ENCODE data around the gene MTARC1.

MTARC1 gene

DNA sequence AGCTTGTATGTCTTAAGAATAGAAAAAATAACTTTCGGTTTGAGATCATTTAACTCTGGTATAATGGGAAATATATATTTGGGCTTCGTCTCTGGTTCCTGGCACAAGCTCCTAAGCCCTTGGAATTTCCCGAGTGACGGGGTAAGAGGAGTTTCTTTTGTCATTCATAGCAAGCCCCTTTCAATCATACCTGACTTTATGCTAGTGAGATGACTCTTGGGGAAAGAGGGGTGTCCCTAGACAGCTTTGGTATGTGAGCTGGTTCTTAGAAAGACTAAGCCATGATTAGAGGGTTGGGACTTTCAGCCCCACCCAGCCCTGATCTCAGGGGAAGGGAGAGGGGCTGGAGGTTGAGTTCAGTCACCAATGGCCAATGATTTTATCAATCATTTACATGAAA, 13.9 kb upstream of the MTARC1 start:
- no peak for DNase-seq

DNA sequence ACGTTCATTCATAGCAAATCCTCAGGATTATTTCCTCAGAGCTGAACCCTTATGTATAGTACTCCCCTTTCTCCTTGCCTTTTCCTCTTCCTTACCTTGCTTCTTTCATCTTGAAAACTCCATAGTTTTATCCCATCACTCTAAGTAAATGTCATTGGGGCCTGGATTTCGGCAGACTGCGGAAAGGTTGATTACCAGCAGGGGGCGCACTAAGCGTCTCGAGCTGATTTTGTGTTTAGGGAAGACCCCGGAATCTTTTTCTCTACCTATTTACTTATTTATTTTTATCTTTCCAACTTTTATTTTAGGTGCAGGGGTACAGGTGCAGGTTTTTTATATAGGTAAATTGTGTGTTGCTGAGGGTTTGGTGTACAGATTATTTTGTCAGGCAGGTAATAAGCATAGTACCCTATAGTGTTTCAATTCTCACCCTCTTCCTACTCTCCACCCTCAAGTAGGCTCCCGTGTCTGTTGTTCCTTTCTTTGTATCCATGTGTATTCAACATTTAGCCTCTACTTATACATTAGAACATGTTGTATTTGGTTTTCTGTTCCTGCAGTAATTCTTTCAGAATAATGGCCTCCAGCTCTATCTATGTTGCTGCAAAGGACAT, 11.4 kb upstream of the MTARC1 start:
- peak; percentile 56 for DNase-seq

DNA sequence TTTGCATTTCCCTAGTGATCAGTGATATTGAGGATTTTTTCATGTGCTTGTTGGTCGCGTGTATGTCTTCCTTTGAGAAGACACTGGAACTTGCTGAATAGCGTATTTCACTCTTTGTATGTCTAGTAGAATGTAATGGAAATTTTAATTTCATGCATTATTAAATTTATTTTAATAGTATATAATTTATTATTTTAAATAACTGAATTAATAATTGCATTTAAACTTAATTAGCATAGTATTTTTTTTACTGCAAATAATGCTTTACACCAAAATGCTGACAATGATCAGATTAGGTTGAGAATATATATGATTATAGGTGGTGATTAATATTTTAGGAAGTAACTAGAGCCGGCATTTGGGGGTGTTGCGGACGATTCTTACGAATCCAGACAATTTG, 10.5 kb upstream of the MTARC1 start:
- no peak for DNase-seq

DNA sequence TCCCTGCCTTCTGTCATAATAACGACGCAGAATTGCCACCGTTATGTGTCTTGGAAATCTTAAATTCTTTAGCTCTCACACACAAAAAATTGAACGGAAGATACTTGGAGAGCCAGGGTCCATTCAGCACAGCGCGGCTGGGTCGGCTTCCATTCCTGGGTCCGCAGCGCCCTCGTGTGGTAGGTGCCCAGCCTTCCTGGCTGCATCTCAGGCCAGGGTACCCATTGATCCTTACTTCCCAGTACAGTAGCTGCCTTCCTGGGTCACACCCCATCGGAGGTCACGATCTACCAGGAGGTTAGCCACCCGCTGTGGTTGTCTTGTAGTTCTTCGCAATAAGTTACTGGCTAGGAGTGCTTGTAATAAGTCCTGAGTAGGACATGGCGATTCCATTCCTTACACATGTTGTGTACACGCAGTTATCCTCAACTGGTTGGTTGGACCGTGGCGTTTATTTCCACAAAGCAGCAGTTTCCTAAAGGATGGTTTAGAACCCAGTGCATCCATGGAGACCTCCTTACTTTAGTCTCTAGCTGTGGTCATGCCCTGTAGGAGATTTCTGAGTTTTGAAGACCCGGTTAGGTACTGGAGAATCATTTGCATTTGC, 9.9 kb upstream of the MTARC1 start:
- DNase-seq = peak; percentile 83

DNA sequence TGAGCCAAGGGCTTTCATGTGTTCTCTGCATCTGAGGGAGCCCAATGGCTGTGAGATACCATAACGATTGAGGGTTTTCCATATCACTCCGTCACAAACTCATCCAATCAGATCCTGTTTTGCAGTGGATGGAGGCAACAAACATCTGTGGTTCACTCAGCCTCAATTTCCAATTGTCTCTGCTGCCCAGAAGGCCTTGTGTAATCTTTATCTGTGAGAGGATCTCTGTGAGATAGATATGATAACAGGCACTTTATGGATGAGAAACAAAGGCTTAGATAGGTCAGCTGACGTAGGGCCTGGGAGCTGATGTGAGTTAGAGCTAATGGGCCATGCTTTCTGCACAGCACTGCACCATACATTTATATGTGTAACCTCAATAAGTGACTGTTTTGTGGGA, 3.3 kb upstream of the MTARC1 start:
- no peak for DNase-seq

DNA sequence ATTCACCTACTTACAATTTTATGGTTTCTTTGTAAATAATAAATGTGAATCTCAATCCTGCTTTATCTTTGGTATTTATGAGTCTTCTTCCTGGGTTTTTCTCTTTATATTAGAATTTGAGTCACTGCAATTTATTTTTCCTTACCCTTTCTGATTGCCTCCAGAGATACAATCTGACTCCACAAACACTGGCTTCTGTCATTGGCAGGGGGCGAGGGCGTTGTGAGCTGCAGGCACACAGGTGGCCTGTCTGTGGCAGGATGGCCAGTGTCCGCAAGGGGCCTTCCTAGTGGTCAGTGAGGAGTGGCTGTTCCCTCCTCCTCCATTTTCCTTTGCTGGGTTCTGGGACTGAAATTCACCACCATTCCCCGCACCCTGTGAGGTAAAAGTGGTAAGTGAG, 2.0 kb upstream of the MTARC1 start:
- no peak for DNase-seq

DNA sequence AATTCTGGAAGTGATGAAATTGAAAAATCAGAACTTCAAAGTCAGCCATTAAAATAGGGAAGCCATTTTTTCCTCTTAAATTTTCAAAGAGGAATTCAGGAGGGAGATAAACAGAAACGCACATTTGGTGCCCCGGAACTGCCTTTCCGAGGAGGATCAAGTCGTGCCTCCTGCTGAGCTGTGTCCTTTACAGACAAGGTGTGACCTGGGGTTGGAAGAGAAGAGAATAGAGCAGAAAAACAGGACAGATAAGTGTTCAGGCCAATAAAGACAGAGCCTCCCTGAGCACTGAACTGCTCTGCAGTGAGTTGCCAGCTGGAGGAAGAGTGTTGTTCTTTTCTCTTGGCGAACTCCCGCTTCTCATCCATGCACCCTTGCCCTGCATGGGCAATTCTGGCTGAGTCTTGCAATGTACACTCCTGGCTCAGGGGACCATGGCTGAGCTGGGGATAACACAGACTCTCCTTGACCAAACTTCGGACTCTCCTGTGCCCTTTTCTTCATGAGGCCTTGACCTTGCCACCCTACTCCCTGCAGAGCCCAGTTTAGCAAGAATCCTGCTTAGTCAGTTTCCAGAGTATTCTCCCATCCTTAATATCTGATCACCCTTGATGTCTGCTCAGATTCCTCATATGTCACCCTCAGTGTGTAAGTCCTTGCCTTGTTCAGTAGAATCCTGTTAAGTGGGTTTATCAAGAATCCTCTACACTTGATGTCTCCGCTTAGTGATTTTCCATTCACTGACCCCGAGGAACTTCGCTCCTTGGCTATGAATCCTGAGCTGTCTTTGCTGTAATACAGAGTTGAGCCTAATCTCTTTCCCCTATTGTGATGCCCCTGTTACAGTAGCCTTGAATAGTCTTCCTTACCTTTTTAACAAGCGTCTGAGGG, 1.3 kb upstream of the MTARC1 start:
- DNase-seq = no peak

DNA sequence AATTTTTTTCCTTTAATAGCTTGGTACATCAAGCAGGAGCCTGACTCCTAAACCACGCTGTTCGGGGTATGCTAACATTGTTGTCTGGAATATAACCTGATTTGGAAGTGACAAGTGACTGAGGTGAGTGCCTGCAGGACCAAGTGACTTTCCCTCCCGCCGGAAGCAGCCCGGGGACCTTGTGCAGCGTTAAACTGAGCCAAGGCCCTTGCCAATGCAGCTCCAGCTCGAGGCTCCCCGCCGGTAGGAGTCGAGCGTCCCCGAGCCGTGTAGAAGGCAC, 716 bp upstream of the MTARC1 start:
- peak; percentile 7 for DNase-seq

DNA sequence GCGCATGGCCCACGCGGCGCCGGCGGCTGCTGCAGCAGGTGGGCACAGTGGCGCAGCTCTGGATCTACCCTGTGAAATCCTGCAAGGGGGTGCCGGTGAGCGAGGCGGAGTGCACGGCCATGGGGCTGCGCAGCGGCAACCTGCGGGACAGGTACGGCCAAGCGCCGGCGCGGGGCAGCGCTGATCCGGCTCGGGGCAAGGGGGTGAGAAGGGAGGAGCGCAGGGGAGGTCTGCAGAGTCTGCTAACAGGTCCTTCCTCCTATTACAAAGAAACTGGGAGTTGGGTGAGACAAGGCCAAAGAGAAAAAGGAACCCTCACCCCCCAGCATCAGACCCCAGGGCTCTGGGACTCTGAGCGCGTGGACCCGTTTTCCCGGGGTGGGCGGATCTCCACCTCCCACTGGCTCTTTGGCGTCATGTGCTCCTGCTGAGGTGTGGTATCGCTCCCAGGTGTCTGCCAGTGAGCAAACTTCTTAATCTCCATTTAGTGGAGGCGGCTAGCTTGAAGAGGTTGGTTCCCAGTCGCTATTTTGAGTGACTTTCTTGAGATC, 431 bp downstream of the MTARC1 start:
- DNase-seq = peak; percentile 18

DNA sequence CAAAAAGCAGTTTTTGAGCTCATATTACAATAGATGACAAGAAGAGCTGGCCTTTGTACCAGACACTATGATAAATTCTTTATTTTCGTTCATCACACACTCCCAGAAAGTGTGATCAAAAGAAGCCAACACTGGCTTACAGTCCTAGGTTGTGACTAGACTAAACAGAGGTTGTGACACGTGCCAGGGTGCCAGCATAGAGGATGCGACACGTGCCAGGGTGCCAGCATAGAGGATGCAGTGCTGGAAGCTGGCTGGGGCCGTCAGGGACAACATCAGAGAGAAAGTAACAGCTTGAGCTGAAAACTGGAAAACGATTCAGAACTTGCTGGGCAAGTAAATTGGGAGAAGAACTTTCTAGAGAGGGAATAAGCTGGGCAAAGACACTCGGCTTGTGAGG, 2.2 kb downstream of the MTARC1 start:
- no peak for DNase-seq

DNA sequence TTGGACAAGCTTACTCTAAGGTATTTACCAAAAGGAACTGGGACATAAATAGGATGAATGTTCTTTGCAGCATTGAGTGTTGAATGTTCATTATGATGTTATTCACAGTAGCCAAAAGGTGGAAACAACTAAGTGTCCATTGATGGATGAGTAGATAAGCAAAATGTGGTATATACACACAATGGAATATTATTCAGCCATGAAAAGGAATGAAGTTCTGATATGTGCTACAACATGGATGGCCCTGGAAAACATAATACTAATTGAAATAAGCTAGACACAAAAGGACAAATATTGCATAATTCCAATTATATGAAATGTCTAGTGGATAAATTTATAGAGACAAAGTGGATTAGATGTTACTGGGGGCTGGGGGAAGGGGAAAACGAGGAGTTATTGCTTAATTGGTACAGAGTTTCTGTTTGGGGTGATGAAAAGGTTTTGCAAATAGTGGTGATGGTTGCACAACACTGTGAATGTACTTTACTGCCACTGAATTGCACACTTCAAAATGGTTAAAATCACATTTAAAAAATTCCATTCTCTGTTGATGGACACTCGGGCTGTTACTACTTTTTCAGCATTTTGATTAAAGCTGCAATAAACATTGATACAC, 2.9 kb downstream of the MTARC1 start:
- DNase-seq = no peak

DNA sequence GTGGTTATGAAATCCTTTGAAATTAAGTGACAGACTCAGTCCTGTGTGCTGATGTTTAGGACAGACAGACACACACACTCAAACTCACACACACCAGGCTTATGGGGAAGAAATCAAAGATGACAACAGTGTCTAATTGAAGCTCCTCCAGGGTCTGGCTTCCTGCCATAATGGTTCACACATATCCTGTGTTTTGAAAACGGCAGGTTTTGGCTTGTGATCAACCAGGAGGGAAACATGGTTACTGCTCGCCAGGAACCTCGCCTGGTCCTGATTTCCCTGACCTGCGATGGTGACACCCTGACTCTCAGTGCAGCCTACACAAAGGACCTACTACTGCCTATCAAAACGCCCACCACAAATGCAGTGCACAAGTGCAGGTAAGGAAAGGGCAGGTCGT, 4.6 kb downstream of the MTARC1 start:
- no peak for DNase-seq

DNA sequence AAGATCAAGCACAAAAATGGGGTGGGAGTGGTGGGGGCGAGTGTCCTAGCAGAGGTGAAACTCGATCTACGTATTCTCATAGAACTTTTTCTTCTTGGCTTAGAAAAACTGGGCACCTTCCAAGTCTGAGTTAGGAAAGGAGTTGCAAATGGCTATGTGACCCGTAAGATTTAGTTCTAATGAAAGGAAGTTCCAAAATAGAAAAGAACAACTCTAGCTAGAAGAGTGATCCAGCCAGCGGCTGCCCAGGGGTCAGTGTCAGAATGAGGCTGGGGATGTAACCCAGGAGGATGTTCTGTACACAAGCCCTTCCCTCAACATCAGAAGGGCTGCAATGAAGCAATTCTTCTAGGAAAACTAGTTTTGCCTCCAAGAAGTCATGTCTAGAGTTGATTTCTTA, 5.2 kb downstream of the MTARC1 start:
- DNase-seq = no peak

DNA sequence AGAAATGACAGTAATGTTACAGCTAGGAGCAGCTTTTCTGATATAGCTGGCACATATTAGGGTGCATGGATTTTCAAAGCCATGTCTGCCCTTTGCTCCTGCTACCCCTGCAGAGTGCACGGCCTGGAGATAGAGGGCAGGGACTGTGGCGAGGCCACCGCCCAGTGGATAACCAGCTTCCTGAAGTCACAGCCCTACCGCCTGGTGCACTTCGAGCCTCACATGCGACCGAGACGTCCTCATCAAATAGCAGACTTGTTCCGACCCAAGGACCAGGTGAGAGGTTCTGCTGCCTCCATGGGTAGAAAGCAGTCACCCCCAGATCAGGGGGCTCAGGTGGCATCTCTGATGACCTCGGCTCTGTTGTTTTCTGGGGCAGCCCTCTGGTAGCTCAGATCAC, 9.8 kb downstream of the MTARC1 start:
- no peak for DNase-seq

DNA sequence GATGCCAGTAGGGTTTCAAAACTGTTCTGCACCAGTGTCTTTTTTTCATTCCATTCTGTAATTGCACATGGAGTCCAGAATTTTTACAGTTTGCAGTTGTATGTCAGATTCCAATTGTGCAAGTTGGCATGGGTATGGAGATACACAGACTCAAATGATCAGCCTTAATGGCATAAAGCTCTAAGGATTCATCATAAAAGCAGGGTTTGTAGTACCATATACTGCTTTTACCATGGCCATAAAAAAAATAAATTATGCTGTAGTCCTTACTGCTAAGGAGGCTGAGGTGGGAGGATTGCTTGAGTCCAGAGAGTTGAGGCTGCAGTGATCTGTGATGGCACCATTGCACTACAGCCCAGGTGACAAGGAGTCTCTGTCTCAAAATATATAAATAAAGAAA, 10.3 kb downstream of the MTARC1 start:
- no peak for DNase-seq

DNA sequence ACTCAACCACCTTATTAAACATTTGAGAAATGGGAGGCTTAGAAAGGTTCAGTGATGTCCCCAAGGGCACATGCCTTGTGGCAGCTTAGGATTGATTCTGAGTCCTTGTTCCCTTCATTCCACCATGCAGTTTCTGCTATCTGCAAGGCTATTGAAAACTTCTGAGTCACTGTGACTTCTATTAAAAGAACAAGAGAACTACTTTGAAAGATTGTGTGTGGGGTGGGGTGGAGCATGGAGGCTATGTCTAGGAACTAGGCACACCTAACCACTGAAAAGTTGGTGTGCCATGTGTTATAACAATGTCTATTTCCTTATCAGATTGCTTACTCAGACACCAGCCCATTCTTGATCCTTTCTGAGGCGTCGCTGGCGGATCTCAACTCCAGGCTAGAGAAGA, 10.8 kb downstream of the MTARC1 start:
- no peak for DNase-seq

DNA sequence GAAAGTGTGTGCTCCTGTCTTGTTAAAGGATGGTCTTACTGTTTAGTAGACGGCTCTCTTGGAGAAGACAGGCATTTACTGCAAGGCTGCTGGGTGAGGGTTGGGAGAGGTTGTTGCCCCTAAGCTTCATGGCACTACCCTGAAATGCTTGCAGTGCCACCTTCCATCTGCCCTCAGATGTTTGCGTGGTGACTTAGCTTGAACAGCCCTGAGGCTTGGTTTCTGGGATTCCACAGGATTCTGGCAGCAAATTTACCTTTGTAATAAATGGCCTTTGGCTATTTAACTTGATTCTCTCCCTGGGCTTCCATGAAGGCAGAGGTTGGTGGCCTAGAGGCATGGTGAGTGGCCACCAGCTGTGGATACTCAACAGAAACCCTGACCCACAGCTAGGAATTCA, 11.6 kb downstream of the MTARC1 start:
- DNase-seq = no peak

DNA sequence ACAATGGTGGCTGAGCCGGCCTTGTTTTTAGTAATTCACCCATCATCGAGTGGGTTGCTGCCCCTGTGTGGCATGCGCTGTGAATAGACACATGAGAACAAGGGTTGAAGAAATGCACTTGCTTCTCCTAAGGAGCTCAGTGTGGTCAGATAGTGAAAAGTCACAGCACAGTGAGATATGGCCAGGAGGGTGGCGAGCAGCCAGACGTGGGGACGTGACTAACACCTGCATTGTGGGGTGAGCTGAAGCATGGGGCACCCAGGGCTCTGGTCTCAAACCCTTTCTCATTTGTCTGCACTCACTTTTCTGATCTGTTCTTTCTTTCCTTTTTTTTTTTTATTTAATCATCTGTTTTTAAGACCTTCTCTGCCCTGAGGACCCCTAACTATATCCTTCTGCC, 13.5 kb downstream of the MTARC1 start:
- no peak for DNase-seq

DNA sequence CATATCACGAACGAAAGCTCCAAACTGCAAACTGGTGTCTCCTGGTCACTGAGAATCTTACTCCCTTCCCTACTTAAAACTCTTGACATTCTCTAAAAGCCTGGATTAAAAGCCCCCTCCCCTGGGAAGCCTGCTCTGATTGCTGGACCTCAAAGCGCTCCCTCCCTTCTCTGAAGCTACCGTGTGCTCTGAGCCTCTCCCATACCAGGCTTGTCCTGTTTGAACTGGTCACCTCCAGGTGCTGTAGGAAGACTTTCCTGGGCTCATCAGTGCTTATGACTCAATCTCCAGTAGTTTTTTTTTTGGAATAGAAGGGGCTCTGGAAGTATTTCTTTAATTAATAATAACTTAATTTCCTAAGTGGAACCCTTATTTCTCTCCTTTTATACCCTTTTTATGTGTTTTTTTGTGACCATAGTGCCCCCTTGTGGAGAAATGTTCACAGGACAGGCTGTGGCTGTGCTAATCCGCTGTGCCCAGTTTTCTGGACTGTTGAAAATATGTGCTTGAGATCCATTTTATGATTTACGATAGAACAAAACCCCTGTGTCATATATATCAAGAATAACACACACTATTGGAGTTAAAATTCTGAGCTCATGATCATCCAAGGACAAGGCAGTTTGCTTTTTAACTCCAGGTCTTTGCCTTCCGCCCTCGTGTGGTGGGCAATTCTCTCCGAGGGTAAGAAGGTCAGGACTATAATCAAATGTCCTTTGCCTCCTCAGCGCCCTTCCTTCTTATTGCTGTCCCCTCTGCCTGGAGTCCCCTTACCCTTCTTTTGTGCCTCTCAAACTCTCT, 16.9 kb downstream of the MTARC1 start:
- peak; percentile 40 for DNase-seq

DNA sequence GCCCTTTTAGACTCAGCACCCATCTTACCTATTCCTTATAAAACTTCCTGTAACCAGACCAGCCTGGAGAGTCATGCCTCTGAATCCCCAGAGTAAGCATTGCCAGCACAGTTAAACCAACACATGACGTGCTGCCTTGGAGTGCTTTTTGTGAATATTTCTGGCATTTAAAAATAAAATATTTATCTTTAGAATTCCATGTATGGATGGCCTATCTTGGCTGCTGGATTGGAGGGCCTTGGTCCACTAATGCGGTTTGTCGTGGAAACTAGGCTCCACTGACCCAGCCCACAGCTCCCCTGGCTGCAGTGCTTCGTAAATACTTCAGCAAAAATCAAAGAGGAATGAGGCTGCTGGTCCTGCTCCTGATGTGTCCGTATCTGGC, 17.5 kb downstream of the MTARC1 start:
- DNase-seq = no peak

DNA sequence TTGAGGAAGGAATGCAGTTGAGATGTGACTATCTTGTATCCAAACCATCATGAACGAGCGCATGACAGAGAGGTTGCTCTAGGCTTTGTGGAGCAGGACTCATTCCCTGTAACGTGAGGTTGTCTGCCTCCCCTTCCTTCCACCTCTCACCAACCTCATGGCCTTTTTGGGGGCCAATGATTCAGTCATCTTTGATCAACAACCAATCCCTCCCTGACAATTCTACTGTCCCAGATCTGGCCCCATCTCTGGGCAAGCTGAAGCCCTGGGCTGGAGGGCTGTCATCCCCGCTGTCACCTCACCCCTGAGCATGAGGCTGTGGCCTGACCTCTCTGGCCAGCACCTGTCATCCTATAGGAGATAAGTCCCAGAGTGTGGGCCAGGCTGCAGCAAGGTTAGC, 19.7 kb downstream of the MTARC1 start:
- no peak for DNase-seq

DNA sequence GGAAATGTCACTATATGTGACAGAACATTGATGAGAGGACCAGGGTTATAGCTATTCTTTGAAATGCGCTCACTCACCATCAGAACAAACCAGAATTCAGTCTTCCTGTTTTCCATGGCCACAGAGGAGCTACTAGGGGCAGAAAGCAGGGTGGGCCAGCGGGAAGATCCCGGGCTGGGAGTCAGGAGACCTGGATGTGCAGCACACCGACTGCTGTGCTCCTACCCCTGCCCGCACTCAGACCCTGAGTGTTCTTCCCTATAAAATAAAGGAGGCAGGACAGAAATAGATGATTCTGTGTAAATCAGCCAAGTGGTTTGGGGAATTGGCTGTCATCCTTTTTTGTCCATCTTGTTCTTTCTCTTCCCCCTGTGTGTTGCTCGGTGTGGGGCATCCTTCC, 21.0 kb downstream of the MTARC1 start:
- DNase-seq = no peak

Data from stimulated activated CD4-positive, alpha-beta T cell treated with anti-CD3 and anti-CD28 coated beads, Interleukin-15, amount 100 ng/mL, for 24 hours (primary cell).